HepG2 (cell line): ENCODE data around the gene HSD11B2. TPM values are rescaled to one million over a fixed set of nuclear protein-coding genes. Genes with fewer than 3 reads are reported as not detected.

Experiments used
- ATAC-seq: fragments of 200-7000 bp; cut with Tn5 transposase; 3 replicates; pipeline ENCODE4 v1.9.1; 2020; ENCODE audit warnings: mild to moderate bottlenecking, moderate library complexity
- BruUV-seq: library from RNA; stranded (reverse); fragments of 400-500 nt; replicated peaks from 2 replicates; lab custom pipeline; 2021; lab: Mats Ljungman, UMichigan
- CTCF ChIA-PET: fragments of 300-600 bp; formaldehyde crosslinking; extraction: SDS; loops from one replicate; lab custom pipeline; 2021; ENCODE audit warnings: low total read pairs, inconsistent platforms, low intra/inter-chr PET ratio; lab: Yijun Ruan, JAX
- POLR2A ChIA-PET: fragments of 350-600 bp; sonication (Branson Sonifier 250); formaldehyde crosslinking; loops from one replicate; lab custom pipeline; 2020; ENCODE audit warnings: antibody characterized with exemption, inconsistent platforms; lab: Yijun Ruan, JAX
- DNase-seq: peaks from one replicate; pipeline ENCODE4 v3.0.0-alpha.2; 2015; ENCODE audit warnings: low spot score
- FAIRE-seq: peaks from 3 replicates; lab custom pipeline; 2011; peaks lifted over from hg19 to GRCh38; lab: Jason Lieb, UNC
- H2AFZ ChIP-seq: one replicate; pipeline ENCODE4 v1.6.1; 2011; ENCODE audit warnings: low read length, inconsistent platforms
- H3K27ac ChIP-seq: fragments of 300-600 bp; 3 replicates; pipeline ENCODE4 v1.8.0; 2011; ENCODE audit warnings: mixed run types, mild to moderate bottlenecking, mixed read lengths, low read length, inconsistent platforms; ENCODE audit not compliant: insufficient read depth; ENCODE audit errors: extremely low read length
- H3K27me3 ChIP-seq, 2 experiments: fragments of 200-600 bp in 1 of 2; 2 replicates in 1 of 2; 3 replicates in 1 of 2; pipeline versions ENCODE4 v1.6.0 to v1.8.0; 2011; ENCODE audit warnings: low read length in 2 of 2, mild to moderate bottlenecking in 2 of 2, moderate library complexity in 2 of 2, inconsistent platforms in 1 of 2; ENCODE audit not compliant: insufficient read depth in 2 of 2, control insufficient read depth in 1 of 2
- H3K36me3 ChIP-seq, 2 experiments: fragments of 200-600 bp in 1 of 2; replicated peaks in 1 of 2; 2 replicates in 1 of 2; 3 replicates in 1 of 2; pipeline versions ENCODE4 v1.5.1 to v1.8.0; 2011; ENCODE audit warnings: low read length in 2 of 2, inconsistent platforms in 1 of 2; ENCODE audit not compliant: insufficient read depth in 2 of 2, control insufficient read depth in 1 of 2
- H3K4me1 ChIP-seq: 2 replicates; pipeline ENCODE4 v1.5.1; 2012; ENCODE audit warnings: low read length, inconsistent platforms; ENCODE audit not compliant: insufficient read depth
- H3K4me2 ChIP-seq: 2 replicates; pipeline ENCODE4 v1.6.0; 2011; ENCODE audit warnings: low read depth, low read length, inconsistent platforms
- H3K4me3 ChIP-seq, 3 experiments: fragments of 200-600 bp in 1 of 3; sonication (generic), shearing (Covaris generic) in 1 of 3; replicated peaks in 1 of 3; 2 replicates each; pipeline ENCODE4 v1.5.1; 2011 to 2016; ENCODE audit warnings: low read length in 3 of 3, inconsistent platforms in 2 of 3, low read depth in 2 of 3, mild to moderate bottlenecking in 2 of 3, control low read depth in 1 of 3, mixed read lengths in 1 of 3; ENCODE audit not compliant: insufficient read depth in 1 of 3
- H3K79me2 ChIP-seq: one replicate; pipeline ENCODE4 v1.6.1; 2011; ENCODE audit warnings: low read length, inconsistent platforms; ENCODE audit not compliant: insufficient read depth
- H3K9ac ChIP-seq: 2 replicates; pipeline ENCODE4 v1.6.0; 2011; ENCODE audit warnings: mild to moderate bottlenecking, low read depth, low read length, inconsistent platforms; ENCODE audit not compliant: insufficient read depth
- H3K9me3 ChIP-seq: 2 replicates; pipeline ENCODE4 v1.5.1; 2012; ENCODE audit warnings: mild to moderate bottlenecking, low read length
- H4K20me1 ChIP-seq: 2 replicates; pipeline ENCODE4 v1.6.0; 2011; ENCODE audit warnings: inconsistent platforms, mild to moderate bottlenecking, low read length, moderate library complexity; ENCODE audit not compliant: insufficient read depth
- FOXJ3 ChIP-seq: sonication (generic); formaldehyde crosslinking; IDR thresholded peaks from 2 replicates; pipeline ENCODE4 v1.4.0; 2020; ENCODE audit warnings: missing genetic modification reagents, mild to moderate bottlenecking, borderline replicate concordance
- HDAC2 ChIP-seq: sonication (generic); formaldehyde crosslinking; IDR thresholded peaks from 2 replicates; pipeline ENCODE4 v1.4.0; 2020; ENCODE audit warnings: missing genetic modification reagents
- HIVEP1 ChIP-seq: sonication (generic); formaldehyde crosslinking; IDR thresholded peaks from 2 replicates; pipeline ENCODE4 v1.4.0; 2020; ENCODE audit warnings: mild to moderate bottlenecking, missing genetic modification reagents
- MEIS1 ChIP-seq: sonication (generic); formaldehyde crosslinking; IDR thresholded peaks from 2 replicates; pipeline ENCODE4 v1.9.0; 2021; ENCODE audit warnings: mild to moderate bottlenecking, missing genetic modification reagents, moderate library complexity, borderline replicate concordance
- PHF20 ChIP-seq: sonication (generic); formaldehyde crosslinking; IDR thresholded peaks from 2 replicates; pipeline ENCODE4 v1.5.0; 2020; ENCODE audit warnings: mild to moderate bottlenecking, missing genetic modification reagents
- RFX1 ChIP-seq: fragments of 450-650 bp; IDR thresholded peaks from 2 replicates; pipeline ENCODE4 v1.6.1; 2017
- ZBTB7A ChIP-seq: sonication (generic); formaldehyde crosslinking; IDR thresholded peaks from 2 replicates; pipeline ENCODE4 v1.8.0; 2022; ENCODE audit warnings: mild to moderate bottlenecking, missing genetic modification reagents
- ZNF350 ChIP-seq: sonication (generic); formaldehyde crosslinking; IDR thresholded peaks from 2 replicates; pipeline ENCODE4 v1.4.0; 2020; ENCODE audit warnings: mild to moderate bottlenecking, low read depth, missing genetic modification reagents, borderline replicate concordance
- ZNF460 ChIP-seq: sonication (generic); formaldehyde crosslinking; IDR thresholded peaks from 2 replicates; pipeline ENCODE4 v1.5.1; 2020; ENCODE audit warnings: missing genetic modification reagents, mild to moderate bottlenecking, borderline replicate concordance
- ZNF572 ChIP-seq: sonication (generic); formaldehyde crosslinking; IDR thresholded peaks from 2 replicates; pipeline ENCODE4 v1.5.1; 2020; ENCODE audit warnings: mild to moderate bottlenecking, missing genetic modification reagents
- ZNF713 ChIP-seq: sonication (generic); formaldehyde crosslinking; IDR thresholded peaks from 2 replicates; pipeline ENCODE4 v1.4.0; 2020; ENCODE audit warnings: mild to moderate bottlenecking, missing genetic modification reagents
- ZNF775 ChIP-seq: sonication (generic); formaldehyde crosslinking; IDR thresholded peaks from 2 replicates; pipeline ENCODE4 v1.4.0; 2020; ENCODE audit warnings: missing genetic modification reagents, mild to moderate bottlenecking, moderate library complexity, borderline replicate concordance
- WGBS: methylation state at CpG from one replicate; pipeline ENCODE4 v1.1.6; 2017; ENCODE audit warnings: low lambda C conversion rate; 5-methylcytosine and 5-hydroxymethylcytosine counted together
- in situ Hi-C: cut with HindIII; loops from 2 replicates; pipeline ENCODE4 v1.10.0; 2017; ENCODE audit warnings: low pct_unique_long_range_greater_than_20kb; ENCODE audit not compliant: extremely low pct_ligation_motif_present
- intact Hi-C: fragments of 100-400 bp; cut with micrococcal nuclease; formaldehyde crosslinking; loops from one replicate; pipeline ENCODE4 v1.10.0; 2022; ENCODE audit not compliant: unreplicated experiment
- polyA plus RNA-seq, 8 experiments: library from polyadenylated mRNA; depleted of rRNA in 3 of 8; stranded (reverse) in 7 of 8; unstranded in 1 of 8; fragments of >200 nt; fragmentation: Illumina TruSeq in 4 of 8; extraction: Trizol in 4 of 8; gene quantifications; 2 replicates each; pipeline versions ENCODE4 v1.2.1 to v1.2.3, GENCODE V29; 2011 to 2016; ENCODE audit warnings: low read depth in 4 of 8, missing spikeins in 1 of 8, mixed read lengths in 1 of 8; ENCODE audit not compliant: insufficient read depth in 1 of 8
- total RNA-seq, 5 experiments: library from RNA; depleted of rRNA; stranded (reverse); fragments of >200 nt; fragmentation: Illumina TruSeq; extraction: Trizol; gene quantifications; 2 replicates each; pipeline ENCODE4 v1.2.3, GENCODE V29; 2016; ENCODE audit warnings: low read depth in 1 of 5
- TF ChIP-seq, protein P1 (sequence below): sonication (generic); formaldehyde crosslinking; IDR thresholded peaks from 2 replicates; pipeline ENCODE4 v1.5.0; 2020; ENCODE audit warnings: mild to moderate bottlenecking, missing genetic modification reagents
- TF ChIP-seq, protein P2 (sequence below): sonication (generic); formaldehyde crosslinking; IDR thresholded peaks from 2 replicates; pipeline ENCODE4 v1.5.1; 2020; ENCODE audit warnings: mild to moderate bottlenecking, moderate library complexity, missing genetic modification reagents
- TF ChIP-seq, protein P3 (sequence below): sonication (generic); formaldehyde crosslinking; IDR thresholded peaks from 2 replicates; pipeline ENCODE4 v1.4.0; 2020; ENCODE audit warnings: missing genetic modification reagents

The HSD11B2 gene
- total and polyA plus RNA-seq, 2 of the 13 experiments (the other 11 are each of a cell fraction or from before 2014, with no cell fraction given) = 8.9 to 13.6 TPM

DNA sequence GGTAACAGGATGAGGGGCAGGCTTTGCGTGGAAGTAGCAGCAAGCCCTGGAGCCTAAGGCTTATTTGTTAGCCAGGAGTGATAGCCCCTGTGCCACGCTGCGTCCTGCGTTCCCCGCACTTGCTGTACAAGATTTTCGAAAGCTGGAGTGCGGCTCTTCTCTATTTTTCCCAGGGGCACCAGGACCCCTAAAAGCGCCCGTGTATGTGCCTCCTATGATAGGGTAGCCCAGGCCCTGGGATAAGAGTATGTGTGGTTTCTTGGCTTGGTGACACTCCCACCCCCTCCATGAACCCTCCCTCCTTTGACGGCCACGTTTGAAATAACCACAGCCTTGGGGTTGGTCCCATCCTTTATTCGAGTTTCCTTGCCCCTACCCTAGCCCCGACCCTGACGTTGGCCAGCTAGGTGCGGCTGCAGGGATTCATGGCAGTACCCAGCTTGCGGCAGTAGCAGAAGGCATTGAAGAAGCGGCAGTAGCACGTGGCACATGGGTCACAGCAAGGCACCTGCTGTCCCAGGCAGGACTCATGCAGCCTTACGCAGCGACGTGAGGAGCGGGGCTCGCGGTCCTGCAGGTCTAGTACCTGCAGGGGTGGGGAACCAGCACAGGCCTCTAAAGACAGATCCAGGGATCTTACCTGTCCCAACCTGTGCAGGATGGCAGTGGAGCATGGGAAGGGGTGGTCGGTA, 51.5 kb downstream of the HSD11B2 start:
- Histone ChIP-seq H3K79me2 (peaks cover 26% of the 10 kb centered on the region), H3K27me3 (no peaks in the 10 kb centered on the region; a peak in 1 of 5 replicates), H3K4me1 (peaks cover 58% of the 10 kb centered on the region), H3K27ac (peak overlapping the region; percentile 91), H4K20me1 (no peaks in the 10 kb centered on the region), H3K9ac (peak overlapping the region; percentile 93), H3K4me3 (peak overlapping the region; percentile 70 to 98 (median 81); a peak in 5 of 6 replicates), H3K4me2 (peak overlapping the region; percentile 98), H2AFZ (no peak overlapping the region), H3K36me3 (no peaks in the 10 kb centered on the region; a peak in 1 of 5 replicates), H3K9me3 (no peaks in the 10 kb centered on the region)
- in situ Hi-C loops = loop anchor here (5.0 kb wide), 1 partner anchor 35 kb away; no protein-coding TSS in a partner anchor
- 96% methylated on average over 25 of the region's 25 CpGs for WGBS
- BruUV-seq = no TSS peak
- ChIA-PET CTCF (interaction anchor here (1.1 to 2.0 kb wide), 3 partner anchors 12 to 39 kb away, joined by 6 to 9 read pairs (median 8); no protein-coding TSS in a partner anchor), POLR2A (interaction anchor here (2.9 kb wide), 1 partner anchor 51 kb away, joined by 22 read pairs; the partner anchor contains the start of gene HSD11B2)
- DNase-seq (no peak), ATAC-seq (no peak), FAIRE-seq (no peak)
- intact Hi-C loops = loop anchor here (5.0 kb wide), 1 partner anchor 55 kb away; no protein-coding TSS in a partner anchor
- TF ChIP-seq HIVEP1 (CRISPR knock-in tag) (0 out of 2 replicates have a peak, but pooled peaks have one; percentile 21), FOXJ3 (CRISPR knock-in tag) (no peak), ZNF572 (CRISPR knock-in tag) (0 out of 2 replicates have a peak, but pooled peaks have one; percentile 44), HDAC2 (CRISPR knock-in tag) (no peak), PHF20 (CRISPR knock-in tag) (no peak), MEIS1 (CRISPR knock-in tag) (0 out of 2 replicates have a peak, but pooled peaks have one; percentile 26), ZNF350 (CRISPR knock-in tag) (0 out of 2 replicates have a peak, but pooled peaks have one; percentile 3), ZNF713 (CRISPR knock-in tag) (no peak), ZNF775 (CRISPR knock-in tag) (no peak), RFX1 (no peak), ZNF460 (CRISPR knock-in tag) (no peak), ZBTB7A (CRISPR knock-in tag) (no peak)
- TF ChIP-seq, protein P1, sequence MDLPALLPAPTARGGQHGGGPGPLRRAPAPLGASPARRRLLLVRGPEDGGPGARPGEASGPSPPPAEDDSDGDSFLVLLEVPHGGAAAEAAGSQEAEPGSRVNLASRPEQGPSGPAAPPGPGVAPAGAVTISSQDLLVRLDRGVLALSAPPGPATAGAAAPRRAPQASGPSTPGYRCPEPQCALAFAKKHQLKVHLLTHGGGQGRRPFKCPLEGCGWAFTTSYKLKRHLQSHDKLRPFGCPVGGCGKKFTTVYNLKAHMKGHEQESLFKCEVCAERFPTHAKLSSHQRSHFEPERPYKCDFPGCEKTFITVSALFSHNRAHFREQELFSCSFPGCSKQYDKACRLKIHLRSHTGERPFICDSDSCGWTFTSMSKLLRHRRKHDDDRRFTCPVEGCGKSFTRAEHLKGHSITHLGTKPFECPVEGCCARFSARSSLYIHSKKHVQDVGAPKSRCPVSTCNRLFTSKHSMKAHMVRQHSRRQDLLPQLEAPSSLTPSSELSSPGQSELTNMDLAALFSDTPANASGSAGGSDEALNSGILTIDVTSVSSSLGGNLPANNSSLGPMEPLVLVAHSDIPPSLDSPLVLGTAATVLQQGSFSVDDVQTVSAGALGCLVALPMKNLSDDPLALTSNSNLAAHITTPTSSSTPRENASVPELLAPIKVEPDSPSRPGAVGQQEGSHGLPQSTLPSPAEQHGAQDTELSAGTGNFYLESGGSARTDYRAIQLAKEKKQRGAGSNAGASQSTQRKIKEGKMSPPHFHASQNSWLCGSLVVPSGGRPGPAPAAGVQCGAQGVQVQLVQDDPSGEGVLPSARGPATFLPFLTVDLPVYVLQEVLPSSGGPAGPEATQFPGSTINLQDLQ (CRISPR knock-in tag) = 0 out of 2 replicates have a peak, but pooled peaks have one; percentile 6
- TF ChIP-seq, protein P2, sequence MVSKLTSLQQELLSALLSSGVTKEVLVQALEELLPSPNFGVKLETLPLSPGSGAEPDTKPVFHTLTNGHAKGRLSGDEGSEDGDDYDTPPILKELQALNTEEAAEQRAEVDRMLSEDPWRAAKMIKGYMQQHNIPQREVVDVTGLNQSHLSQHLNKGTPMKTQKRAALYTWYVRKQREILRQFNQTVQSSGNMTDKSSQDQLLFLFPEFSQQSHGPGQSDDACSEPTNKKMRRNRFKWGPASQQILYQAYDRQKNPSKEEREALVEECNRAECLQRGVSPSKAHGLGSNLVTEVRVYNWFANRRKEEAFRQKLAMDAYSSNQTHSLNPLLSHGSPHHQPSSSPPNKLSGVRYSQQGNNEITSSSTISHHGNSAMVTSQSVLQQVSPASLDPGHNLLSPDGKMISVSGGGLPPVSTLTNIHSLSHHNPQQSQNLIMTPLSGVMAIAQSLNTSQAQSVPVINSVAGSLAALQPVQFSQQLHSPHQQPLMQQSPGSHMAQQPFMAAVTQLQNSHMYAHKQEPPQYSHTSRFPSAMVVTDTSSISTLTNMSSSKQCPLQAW (CRISPR knock-in tag) = 0 out of 2 replicates have a peak, but pooled peaks have one; percentile 33
- TF ChIP-seq, protein P3, sequence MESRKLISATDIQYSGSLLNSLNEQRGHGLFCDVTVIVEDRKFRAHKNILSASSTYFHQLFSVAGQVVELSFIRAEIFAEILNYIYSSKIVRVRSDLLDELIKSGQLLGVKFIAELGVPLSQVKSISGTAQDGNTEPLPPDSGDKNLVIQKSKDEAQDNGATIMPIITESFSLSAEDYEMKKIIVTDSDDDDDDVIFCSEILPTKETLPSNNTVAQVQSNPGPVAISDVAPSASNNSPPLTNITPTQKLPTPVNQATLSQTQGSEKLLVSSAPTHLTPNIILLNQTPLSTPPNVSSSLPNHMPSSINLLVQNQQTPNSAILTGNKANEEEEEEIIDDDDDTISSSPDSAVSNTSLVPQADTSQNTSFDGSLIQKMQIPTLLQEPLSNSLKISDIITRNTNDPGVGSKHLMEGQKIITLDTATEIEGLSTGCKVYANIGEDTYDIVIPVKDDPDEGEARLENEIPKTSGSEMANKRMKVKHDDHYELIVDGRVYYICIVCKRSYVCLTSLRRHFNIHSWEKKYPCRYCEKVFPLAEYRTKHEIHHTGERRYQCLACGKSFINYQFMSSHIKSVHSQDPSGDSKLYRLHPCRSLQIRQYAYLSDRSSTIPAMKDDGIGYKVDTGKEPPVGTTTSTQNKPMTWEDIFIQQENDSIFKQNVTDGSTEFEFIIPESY = peak; percentile 62; the same call in 1 of the 2 replicates
